HG02623 (cell line): ENCODE data around the gene FUOM.
"Not testable (repeated sequence)": the region's sequence is repeated elsewhere in the genome, so short reads cannot be mapped to it uniquely, and the experiment has no call there.

ENCODE experiments used
- ATAC-seq: cut with Tn5 transposase; IDR thresholded peaks from one replicate; pipeline ENCODE4 v1.9.1; 2021; ENCODE audit warnings: moderate library complexity; ENCODE audit not compliant: unreplicated experiment

FUOM gene

DNA sequence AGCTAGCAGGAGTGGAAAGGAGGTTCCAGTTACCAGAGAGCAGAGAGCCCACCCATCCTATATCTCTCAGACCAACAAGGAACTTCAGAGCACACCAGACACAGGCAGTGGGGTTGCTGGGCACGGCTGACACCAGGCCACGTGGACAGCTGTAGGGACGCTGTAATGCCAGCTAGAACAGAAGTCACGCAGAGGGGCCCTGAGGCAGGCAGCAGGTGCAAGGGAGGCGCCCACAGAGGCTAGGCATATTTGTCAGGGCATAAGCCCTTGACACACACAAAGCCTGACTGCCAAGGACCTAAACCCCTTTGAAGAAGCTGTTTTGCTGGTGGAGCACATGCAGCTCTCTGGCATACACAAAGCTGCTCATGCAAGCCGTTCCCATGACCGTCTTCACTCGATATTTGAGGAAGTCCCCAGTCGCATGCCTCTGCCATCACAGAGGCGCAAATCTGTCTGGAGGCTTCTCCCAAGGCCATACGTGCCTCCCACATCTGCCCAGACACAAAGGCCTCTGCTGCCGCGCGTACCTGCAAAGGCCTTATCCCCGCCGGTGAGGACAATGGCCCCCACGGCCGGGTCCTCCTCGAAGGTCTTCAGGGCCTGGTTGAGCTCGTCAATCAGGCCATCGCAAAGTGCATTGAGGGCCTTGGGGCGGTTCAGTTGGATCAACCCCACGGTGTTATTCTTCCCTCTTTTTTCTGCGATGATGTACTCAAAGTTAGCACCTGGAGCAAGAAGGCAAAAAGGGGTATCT lies 12.4 kb upstream of the FUOM start:
- no peak for ATAC-seq

DNA sequence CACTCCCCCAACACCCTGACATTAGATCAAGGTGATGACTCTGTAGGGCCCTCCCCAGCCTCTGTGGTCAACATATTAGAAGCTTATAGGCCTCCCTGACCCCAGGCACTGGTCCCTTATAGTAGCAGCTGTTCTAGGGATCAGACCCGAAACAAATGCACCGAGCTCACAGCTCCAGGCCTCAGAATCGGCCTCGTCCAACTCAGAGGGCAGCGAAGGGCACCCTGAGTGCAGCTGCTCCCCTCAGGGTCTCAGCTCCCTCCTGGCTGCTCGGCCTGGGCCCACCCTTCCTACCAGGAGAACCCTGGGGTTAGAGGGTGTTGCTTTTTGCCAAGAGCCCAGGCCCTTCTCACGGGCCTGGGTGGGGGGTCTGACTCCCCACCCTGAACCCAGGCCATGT lies 10.3 kb upstream of the FUOM start:
- no peak for ATAC-seq

DNA sequence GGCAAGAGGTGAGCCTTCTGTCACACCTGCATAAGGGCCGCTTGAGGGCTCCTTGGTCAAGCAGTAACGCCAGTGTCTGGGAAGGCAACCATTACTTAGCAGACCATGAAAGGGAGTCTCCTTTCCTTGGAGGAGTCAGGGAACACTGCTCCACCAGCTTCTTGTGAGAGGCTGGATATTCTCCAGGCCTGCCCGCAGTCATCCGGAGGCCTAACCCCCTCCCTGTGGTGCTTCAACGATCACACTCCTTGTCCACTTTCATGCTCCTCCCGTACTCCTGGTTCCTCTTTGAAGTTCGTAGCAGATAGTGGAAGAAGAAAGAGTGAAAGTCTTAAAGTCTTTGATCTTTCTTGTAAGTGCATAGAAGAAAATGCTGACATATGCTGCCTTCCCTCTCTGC lies 9.6 kb upstream of the FUOM start:
- not testable (repeated sequence) for ATAC-seq

DNA sequence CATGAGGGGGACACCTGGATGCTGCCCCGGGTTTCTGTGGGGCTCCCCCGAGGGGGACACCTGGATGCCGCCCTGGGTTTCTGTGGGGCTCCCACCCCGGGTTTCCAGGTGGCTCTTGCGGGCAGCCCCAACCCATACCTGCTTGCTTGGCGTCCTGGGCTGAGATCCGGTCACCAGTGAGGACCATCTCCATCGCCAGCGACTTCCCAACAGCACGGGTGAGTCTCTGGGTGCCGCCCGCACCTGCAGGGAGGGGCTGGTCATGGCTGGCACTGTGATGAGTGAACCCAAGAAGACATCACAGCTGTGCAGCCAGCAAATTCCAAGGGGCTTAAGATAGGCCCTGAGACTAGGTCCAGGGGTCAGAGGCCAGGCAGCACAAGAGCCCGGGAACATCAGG lies 8.9 kb upstream of the FUOM start:
- ATAC-seq: no peak

DNA sequence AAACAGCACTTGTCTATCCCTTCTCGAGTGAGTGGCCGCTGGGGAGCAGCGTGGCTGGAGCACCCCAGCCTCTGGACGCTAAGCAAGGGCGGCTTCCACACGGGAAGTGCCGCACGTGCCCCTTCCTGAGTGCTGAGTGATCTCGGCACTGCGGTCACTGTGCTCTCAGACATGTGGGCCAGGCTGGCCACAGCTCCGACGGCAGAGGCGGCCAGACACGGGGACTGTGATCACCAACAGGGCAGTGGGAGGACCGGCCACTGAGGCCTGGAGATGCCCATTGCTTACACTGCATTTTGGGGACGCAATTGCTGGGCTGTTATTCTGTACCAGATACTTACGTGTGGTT lies 8.3 kb upstream of the FUOM start:
- no peak for ATAC-seq

DNA sequence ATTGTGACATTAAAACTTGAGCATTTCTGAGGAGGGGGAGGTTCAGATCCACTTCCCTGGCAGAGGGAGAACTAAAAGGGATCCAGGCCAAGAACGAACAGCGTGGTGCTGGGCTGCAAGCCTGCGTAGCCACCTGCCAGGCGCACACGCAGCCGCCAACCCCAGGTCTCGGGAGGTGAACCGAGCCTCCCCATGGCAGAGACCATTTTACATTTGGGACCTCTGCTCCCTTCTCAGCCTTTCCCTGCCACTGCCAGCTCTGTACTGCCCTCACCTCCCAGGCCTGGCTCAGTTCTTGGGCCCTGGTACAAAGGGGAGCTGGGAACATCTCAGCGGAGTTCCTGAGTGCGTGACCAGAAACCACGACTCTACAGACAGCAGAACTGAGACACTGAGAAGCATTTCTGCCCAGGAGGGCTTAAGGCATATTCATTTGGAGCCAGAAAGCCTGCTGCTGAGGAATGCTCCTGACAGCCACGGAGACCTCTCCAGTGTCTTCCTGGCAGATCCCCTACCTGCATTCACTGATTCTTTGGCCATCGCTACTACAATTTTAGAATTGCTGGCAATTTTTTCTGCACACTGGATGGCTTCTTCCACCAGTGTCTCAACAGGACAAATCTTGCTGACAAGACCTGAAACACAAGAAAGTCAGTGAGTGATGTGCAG lies 7.8 kb upstream of the FUOM start:
- no peak for ATAC-seq

DNA sequence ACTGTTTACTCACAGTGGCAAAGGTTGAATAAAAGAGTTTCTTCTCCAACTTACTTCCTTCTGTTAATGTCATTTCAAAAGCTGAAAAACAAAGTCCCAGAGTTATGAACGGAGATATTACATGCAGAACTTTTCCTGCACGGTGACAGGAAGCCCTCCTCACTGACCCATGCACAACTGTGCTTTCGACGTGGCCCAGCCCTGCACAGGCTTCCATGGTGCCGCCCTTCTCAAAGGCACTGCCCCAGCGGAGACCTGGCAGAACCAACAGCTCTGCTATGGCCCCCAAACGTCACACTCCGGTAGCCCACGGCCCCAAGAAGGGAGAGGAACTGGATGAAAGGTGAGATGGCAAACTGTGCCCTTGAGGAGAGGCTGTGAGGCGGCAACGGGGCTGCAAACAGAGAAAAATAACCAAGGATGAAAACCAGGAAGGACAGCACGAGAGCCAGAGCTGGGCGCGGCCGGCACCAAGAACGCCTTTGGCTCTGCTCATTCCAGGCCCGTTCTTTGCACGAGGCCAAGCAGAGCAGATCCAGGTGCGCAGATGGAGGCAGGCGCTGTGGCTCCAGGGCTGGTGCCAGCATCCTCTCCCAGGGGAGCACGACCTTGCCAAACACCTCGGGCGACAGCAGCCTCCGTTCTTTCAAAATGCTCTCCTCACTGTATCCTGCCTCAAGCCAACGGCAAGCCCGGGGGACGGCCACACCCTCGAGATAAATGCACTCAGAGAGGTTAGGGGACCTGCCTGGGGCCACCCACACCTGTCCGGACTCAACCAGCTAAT lies 7.0 kb upstream of the FUOM start:
- no peak for ATAC-seq

DNA sequence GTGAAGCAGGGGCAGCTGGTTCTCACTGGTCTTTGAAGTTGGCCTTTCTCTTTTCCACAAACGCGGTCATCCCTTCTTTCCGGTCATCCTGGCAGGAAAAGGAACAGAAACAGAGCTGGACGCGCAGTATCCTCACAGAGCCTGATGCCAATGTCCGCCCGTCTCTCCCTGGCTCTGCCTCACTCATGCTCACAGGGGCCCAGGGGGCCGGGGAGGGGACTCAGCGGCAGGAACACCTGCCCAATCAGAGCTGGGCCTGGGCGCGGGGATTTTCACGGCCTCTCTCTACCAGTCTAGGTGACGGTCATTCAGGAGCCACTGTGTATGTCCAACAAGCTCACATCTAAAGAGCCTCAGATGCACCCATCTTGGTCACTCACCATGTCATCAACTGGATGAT lies 5.0 kb upstream of the FUOM start:
- ATAC-seq: no peak

DNA sequence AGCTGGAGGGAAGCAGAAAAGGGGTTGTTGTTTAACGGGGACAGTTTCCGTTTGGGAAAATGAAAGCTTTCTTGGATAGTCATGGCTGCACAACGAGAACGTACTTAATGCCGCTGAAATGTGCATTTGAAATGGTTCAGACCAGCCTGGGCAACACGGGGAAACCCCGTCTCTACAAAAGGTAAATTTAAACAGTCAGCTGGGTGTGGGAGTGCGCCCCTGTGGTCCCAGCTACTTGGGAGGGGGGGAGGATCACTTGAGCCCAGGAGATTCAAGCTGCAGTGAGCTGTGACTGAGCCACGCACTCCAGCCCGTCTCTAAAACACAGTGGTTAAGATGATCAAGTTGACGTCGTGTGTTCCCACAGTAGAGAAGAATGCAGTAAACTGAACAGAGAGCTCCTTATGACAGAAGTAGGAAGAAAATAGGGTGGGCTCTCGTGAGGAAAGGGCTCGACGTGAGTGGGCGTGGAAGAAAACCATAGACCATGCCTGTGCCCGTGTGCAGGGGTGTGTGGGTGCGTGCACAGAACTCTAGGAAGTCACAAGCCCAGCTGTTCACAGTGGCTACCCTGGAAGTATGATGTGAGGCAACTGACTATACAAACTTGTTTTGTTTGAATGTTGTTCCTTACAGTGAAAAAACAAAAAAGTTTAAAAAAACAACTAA lies 4.1 kb upstream of the FUOM start:
- no peak for ATAC-seq

DNA sequence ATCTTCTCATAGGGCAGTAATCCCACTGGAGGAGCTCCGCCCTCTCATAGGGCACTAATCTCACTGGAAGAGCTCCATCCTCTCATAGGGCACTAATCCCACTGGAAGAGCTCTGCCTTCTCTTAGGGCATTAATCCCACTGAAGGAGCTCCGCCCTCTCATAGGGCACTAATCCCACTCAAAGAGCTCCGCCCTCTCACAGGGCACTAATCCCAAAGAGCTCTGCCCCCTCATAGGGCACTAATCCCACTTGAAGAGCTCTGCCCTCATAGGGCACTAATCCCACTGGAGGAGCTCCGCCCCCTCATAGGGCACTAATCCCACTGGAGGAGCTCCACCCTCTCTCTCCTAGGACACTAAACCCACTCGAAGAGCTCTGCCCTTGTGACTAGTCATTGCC lies 3.4 kb upstream of the FUOM start:
- ATAC-seq: no peak

DNA sequence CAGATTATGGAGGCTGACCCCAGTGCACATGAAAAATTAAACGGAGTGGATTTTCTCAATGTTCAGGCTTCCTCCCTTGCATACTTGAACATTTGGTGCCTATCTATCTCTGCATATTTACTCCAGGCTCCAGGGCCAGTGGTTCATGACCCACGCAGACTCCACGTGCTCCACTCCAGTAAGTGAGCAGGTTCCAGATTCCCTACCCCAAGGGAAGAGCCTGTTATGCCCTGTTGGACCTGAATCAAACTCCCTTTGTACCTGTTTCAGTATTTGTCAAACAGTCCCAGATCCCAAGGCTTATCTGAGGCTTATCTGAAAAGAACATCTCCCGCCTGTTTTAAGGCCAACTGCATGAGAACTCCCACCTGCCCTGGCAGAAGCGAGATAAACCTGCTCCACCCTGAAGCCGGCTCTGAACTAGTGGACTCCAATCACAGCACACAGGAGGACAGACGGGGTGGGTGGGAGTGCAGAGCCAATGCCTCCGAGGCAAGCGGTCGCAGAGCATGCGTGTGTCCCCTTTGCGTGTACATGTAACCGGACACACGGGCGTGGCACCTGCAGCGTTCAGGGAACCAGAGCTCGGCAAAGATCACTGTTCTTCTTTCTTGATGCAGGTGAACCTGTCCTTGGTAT lies 2.3 kb upstream of the FUOM start:
- ATAC-seq: no peak

DNA sequence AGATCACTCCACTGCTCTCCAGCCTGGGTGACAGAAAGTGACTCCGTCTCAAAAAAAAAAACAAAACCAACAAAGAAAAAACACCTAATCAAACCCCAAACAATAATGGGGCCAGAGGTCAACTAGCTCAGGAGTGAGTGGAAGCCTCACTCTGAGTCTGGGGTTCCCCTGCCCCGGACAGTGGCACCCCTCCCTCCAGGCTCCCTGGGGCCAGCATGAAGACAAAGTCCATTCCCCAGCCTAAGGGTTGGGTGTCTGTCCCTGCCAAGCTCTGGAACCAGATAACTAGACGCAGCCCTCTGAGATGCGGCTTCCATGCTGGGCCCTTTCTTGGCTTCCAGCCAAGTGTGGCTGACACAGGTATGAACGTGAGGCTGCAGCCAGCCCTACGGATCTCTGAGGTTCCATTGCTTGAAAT lies 1.7 kb upstream of the FUOM start:
- no peak for ATAC-seq

DNA sequence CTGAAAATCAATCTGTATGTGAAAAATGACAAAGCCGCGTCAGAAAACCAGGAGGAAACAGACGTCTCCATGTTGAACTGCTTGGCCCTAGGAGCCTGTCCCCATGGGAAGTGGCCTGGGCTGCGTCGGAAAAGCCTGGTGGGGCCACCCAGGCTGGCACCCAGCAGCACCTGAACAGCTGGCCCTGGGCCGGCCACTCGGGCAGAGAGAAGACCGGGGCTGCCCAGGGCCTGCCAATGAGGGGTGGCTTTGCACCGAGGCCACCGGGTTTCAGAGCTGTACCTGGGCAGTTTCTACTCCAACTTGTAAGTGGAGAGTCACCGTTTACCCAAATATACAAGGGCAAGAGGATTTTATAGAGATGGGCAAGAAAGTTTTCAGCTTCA lies 1.1 kb upstream of the FUOM start:
- ATAC-seq: no peak

DNA sequence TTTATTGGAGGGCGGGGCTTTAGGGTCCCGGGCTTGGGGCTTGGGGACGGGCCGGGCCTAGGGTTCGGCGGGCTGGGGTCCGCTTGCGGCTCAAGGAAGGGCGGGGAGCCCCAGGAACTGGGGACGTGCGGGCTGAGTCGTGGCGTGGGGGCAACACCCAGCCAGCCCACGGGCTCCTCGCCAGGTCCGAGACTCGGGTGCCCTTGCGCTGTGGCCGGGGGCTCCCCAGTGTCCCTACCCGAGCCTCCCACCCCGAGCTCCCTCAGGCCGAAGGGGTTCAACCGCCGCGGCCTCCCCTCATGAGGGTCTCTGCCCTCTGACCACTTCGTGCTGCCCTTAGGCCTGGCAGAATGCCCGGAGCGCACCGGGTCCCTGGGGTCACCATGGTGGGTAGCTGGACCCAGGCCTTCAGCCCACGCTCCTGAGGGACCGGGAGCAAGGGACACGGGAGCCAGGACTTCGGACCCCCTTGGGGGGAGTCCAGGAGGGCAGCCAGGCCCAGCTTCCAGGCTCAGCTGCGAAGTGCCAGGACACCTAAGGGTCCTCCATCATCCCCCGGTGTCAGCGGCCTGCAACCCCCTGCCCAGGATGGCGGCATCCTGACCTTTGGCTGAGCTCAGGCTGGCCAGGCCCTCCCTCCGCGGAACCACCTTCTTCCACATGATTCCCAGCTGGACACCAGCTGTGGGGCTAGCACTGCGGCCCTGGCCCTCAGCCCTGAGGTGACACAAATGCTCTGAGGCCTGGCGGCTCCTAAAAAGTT lies 524 bp upstream of the FUOM start:
- ATAC-seq: no peak

DNA sequence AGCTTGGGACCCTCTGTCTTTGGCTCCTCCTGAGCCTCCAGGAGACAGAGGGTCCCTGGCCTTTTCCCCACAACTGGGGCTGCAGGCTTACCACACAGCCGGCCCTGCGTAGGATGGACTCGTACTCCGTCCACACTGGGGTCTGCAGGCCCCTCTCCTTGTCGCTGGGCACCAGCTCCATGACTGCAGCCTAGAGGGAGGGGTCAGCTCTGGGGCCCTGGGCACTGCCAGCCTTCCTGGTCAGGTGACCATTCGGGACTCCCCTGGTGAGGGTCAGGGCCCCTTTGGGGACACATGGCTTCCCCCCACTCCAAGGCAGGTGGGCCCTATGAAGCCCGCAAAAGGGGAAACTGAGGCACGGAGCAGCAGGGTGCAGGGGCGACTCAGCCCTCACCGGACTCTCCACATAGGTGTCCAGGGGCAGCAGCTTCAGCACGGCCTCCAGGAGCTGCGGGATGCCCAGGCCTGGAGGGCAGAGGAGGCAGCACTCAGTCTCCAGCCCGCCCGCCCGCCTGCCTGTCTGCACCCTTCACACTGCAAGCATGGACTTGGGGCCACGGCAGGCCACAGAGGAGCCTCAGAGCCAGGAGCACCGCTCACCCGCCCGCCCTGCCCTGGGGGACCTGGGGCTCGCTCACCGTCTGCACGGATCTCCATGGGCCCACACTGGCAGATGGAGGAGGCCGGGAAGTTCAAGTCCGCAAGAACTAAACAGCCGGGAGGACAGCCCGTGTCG lies 1.1 kb downstream of the FUOM start:
- no peak for ATAC-seq

DNA sequence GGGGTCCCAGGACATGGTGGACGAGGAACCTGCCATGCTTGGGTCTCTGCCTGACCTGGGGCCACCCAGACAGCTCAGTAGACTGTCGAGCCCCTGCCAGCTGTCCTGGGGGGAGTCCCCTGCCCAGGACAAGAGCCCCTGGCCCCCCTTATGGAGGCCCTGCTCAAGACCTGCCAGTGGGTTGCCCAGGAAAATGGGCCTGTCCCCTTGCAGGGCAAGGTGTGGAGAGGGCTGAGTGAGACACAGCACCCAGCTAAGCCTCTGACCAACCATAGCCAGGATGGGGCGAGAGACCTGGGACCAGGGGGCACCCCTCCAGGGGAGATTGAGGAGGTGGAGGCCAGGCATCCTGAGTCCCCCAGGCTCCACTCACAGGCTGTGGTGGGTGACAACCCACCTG lies 1.8 kb downstream of the FUOM start:
- ATAC-seq: no peak

DNA sequence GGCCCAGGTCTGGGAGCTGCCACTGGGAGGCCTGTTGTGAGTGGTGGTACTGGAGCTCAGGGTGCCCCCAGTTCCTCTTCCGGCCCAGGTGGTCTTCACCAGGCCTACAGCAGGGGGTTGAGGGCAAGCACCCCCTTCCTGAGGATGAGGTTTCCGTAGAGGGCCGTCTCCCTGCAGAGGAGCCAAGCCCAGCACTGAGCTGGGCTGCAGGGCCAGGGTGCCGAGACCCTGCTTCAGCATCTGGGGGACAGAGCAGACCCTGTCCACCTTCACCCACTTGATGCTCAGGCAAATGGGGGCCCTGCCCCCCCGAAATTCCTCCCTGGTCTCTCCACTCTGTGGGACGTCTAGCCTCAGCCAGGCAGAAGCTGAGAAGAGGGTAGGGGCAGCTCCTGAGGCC lies 2.6 kb downstream of the FUOM start:
- ATAC-seq: no peak

DNA sequence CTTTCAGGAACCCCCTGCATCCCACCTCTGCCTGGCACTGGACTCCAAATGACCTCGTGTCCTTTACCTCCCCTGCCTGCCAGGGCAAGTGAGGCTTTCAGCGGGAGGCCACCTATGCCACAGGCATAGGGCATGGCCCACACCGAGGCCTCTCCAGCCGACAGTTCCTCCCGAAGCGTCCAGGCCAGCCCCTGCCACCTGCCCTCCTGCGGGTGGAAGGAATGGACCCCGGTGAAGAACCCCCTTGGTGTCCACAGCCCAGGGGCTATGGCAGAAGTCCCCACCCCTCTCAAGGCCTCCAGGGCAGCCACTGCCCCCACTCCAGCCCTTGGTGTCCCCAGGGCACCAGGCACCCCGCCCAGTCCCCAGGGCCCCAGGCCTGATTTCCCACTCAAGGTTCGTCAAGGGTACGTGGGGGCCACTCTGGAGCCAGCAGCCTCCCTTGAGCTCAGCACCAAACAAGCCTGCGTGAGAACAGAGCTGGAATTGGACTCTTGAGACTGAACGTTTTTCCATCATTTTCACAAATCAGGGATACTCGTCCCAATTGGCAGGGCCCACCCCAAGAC lies 3.1 kb downstream of the FUOM start:
- no peak for ATAC-seq

DNA sequence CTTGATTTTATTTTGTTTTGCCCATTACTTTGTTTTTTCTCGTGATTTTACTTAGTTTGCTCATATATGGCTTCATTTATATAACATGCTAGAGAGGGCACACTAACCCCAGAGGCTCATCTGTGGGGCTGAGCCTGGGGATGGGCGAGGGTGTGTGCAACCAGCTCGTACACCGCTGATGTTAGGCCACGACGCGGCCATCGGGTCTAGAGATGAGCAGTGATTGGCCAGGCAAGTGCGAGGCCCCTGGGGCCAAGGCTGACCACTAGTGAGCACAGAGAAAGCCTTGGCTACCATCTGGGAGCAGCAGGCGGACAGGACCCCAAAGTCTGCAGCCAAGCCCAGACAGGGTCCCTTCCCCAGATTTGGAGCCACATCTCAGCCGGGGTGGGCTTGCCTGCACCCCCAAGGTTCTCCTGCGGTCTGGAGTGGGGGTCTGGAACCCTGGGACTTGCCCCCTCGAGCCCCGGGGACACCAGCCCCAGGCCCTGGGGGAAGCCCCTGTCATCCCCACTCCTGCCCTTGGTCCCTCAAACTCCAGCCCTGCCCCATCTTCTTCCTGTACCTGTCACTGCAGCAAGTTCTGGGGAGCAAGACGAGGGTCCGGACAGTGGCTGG lies 3.7 kb downstream of the FUOM start:
- ATAC-seq: no peak
